K562 (cell line): ENCODE results near the gene DAB1. TPM values are rescaled to one million over a fixed set of nuclear protein-coding genes. Genes with fewer than 3 reads are reported as not detected.

Source experiments
- EGR1 ChIP-seq: fragments of 450-650 bp; conservative IDR thresholded peaks from 2 replicates; pipeline ENCODE4 v1.6.1; 2017; ENCODE audit warnings: mild to moderate bottlenecking
- NR2C2 ChIP-seq, 2 experiments: fragments of 200-800 bp in 1 of 2; sonication (Bioruptor generic) in 1 of 2; sonication (generic) in 1 of 2; formaldehyde crosslinking in 1 of 2; IDR thresholded peaks; 2 replicates each; pipeline versions ENCODE4 v1.6.1 to v1.8.0; 2016 to 2022; ENCODE audit warnings: mild to moderate bottlenecking in 1 of 2, missing compliant biosample characterization in 1 of 2, missing genetic modification characterization in 1 of 2, missing genetic modification reagents in 1 of 2
- RBM14 ChIP-seq: fragments of 200-400 bp; formaldehyde crosslinking; IDR thresholded peaks from 2 replicates; pipeline ENCODE4 v1.6.1; 2018; ENCODE audit warnings: low read depth, mild to moderate bottlenecking, low read length, moderate library complexity, borderline replicate concordance; ENCODE audit not compliant: insufficient read depth
- XRCC4 ChIP-seq: IDR thresholded peaks from one replicate; pipeline ENCODE4 v1.6.1; 2011; ENCODE audit not compliant: insufficient read depth, insufficient read length; ENCODE audit errors: extremely low read depth
- polyA plus RNA-seq, 8 experiments: library from polyadenylated mRNA; depleted of rRNA in 4 of 8; stranded (reverse) in 5 of 8; unstranded in 3 of 8; fragments of >200 nt; fragmentation: Nextera tagmentation in 2 of 8; fragmentation: Illumina TruSeq in 1 of 8; extraction: Ambion mirVana in 2 of 8; extraction: Trizol in 1 of 8; gene quantifications; 2 replicates each; pipeline versions ENCODE4 v1.2.1 to v1.2.3, GENCODE V29; 2011 to 2014; ENCODE audit warnings: inconsistent platforms in 1 of 8, missing spikeins in 1 of 8
- total RNA-seq, 7 experiments: library from RNA; depleted of rRNA in 6 of 7; stranded (reverse); fragments of >200 nt in 6 of 7; fragmentation: Illumina TruSeq in 2 of 7; extraction: Trizol in 2 of 7; gene quantifications; 2 replicates each; pipeline versions ENCODE4 v1.2.1 to v1.2.3, GENCODE V29; 2011 to 2021; ENCODE audit warnings: low replicate concordance in 1 of 7
- TF ChIP-seq, protein P1 (sequence below), 2 experiments: fragments of 450-650 bp; formaldehyde crosslinking in 1 of 2; IDR thresholded peaks; 2 replicates each; pipeline versions ENCODE4 v1.4.0 to v1.6.1; 2014 to 2020; ENCODE audit warnings: mild to moderate bottlenecking in 2 of 2, borderline replicate concordance in 1 of 2, low read depth in 1 of 2
- TF ChIP-seq, protein P2 (sequence below): fragments of 250-450 bp; sonication (Bioruptor Pico); IDR thresholded peaks from 2 replicates; pipeline ENCODE4 v1.5.0; 2020; ENCODE audit warnings: mild to moderate bottlenecking
- TF ChIP-seq, protein P3 (sequence below): fragments of 250-450 bp; sonication (Bioruptor Pico); IDR thresholded peaks from 2 replicates; pipeline ENCODE4 v1.8.0; 2021; ENCODE audit warnings: borderline replicate concordance, mild to moderate bottlenecking, moderate library complexity; ENCODE audit not compliant: poor library complexity, severe bottlenecking

DAB1 gene
- total and polyA plus RNA-seq, 9 of the 15 experiments (the other 6 are each of a cell fraction or from before 2014, with no cell fraction given) = not detected

DNA sequence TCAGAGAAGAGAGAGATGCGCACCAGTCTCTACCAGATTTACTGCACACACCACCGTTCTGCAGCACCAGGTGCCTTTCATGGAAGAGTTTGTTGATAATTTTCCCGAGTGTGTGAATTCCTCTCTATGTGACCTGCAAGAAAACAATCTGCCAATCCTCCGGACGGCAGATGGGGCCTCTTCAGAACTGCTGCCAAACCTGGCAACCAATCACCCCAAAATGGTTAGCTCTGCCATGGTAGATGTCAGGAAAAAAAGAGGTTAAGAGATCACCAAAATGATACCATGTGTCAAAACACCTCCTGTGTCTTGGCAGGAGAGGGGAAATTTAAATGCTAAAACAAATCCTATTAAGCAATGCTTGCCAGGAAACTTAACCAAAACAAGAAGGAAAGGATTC, 96.5 kb downstream of the DAB1 start (continued):
- TF ChIP-seq, protein P1, sequence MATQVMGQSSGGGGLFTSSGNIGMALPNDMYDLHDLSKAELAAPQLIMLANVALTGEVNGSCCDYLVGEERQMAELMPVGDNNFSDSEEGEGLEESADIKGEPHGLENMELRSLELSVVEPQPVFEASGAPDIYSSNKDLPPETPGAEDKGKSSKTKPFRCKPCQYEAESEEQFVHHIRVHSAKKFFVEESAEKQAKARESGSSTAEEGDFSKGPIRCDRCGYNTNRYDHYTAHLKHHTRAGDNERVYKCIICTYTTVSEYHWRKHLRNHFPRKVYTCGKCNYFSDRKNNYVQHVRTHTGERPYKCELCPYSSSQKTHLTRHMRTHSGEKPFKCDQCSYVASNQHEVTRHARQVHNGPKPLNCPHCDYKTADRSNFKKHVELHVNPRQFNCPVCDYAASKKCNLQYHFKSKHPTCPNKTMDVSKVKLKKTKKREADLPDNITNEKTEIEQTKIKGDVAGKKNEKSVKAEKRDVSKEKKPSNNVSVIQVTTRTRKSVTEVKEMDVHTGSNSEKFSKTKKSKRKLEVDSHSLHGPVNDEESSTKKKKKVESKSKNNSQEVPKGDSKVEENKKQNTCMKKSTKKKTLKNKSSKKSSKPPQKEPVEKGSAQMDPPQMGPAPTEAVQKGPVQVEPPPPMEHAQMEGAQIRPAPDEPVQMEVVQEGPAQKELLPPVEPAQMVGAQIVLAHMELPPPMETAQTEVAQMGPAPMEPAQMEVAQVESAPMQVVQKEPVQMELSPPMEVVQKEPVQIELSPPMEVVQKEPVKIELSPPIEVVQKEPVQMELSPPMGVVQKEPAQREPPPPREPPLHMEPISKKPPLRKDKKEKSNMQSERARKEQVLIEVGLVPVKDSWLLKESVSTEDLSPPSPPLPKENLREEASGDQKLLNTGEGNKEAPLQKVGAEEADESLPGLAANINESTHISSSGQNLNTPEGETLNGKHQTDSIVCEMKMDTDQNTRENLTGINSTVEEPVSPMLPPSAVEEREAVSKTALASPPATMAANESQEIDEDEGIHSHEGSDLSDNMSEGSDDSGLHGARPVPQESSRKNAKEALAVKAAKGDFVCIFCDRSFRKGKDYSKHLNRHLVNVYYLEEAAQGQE (IDR thresholded peaks at IDR 0.05; ENCODE audit: borderline replicate concordance) = no peak
- TF ChIP-seq, protein P1 (CRISPR knock-in tag; IDR thresholded peaks at IDR 0.05; ENCODE audit: low read depth) = no peak
- TF ChIP-seq RBM14 (no peak), EGR1 (no peak), XRCC4 (no peak), NR2C2 (CRISPR knock-in tag; IDR thresholded peaks at IDR 0.05) (no peak), NR2C2 (tag; IDR thresholded peaks at IDR 0.05) (no peak)
- TF ChIP-seq, protein P2, sequence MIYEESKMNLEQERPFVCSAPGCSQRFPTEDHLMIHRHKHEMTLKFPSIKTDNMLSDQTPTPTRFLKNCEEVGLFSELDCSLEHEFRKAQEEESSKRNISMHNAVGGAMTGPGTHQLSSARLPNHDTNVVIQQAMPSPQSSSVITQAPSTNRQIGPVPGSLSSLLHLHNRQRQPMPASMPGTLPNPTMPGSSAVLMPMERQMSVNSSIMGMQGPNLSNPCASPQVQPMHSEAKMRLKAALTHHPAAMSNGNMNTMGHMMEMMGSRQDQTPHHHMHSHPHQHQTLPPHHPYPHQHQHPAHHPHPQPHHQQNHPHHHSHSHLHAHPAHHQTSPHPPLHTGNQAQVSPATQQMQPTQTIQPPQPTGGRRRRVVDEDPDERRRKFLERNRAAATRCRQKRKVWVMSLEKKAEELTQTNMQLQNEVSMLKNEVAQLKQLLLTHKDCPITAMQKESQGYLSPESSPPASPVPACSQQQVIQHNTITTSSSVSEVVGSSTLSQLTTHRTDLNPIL (CRISPR knock-in tag) = no peak
- TF ChIP-seq, protein P3, sequence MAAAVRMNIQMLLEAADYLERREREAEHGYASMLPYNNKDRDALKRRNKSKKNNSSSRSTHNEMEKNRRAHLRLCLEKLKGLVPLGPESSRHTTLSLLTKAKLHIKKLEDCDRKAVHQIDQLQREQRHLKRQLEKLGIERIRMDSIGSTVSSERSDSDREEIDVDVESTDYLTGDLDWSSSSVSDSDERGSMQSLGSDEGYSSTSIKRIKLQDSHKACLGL = no peak
